GM18511 (cell line): Measurements from ENCODE around the gene TTC23.
"Not testable (repeated sequence)": the region's sequence is repeated elsewhere in the genome, so short reads cannot be mapped to it uniquely, and the experiment has no call there.

ENCODE experiments used
- ATAC-seq: cut with Tn5 transposase; IDR thresholded peaks from one replicate; pipeline ENCODE4 v1.9.1; 2021; ENCODE audit warnings: mild to moderate bottlenecking, moderate library complexity; ENCODE audit not compliant: unreplicated experiment

Gene TTC23

GRCh38 chr15:99250494-99250856, 1.1 kb upstream of the TTC23 start:
- ATAC-seq, result no peak

GRCh38 chr15:99250001-99250400, 620 bp upstream of the TTC23 start:
- ATAC-seq, result no peak

GRCh38 chr15:99248000-99248715, 1.2 kb downstream of the TTC23 start:
- no peak for ATAC-seq

- ATAC-seq, result no peak
These were observed 2.3 kb downstream of the TTC23 start for GRCh38 chr15:99247062-99247461.

DNA sequence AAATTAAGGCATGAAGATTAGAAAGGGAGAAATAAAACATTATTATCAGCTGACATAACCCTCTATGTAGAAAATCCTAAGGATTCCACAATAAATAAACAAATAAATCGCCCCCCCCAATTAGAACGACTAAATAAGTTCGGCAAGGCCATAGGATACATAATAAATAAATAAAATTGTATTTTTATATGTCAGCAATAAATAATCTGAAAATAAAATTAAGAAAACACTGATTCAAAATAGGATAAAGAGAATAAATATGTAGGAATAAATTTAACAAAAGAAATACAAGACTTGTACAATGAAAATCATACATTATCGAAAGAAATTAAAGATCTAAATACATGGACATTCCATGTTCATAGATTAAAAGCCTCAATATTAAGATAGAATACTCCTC, 5.1 kb downstream of the TTC23 start:
- no peak for ATAC-seq

GRCh38 chr15:99241752-99242151, 7.6 kb downstream of the TTC23 start:
- ATAC-seq, result no peak

DNA sequence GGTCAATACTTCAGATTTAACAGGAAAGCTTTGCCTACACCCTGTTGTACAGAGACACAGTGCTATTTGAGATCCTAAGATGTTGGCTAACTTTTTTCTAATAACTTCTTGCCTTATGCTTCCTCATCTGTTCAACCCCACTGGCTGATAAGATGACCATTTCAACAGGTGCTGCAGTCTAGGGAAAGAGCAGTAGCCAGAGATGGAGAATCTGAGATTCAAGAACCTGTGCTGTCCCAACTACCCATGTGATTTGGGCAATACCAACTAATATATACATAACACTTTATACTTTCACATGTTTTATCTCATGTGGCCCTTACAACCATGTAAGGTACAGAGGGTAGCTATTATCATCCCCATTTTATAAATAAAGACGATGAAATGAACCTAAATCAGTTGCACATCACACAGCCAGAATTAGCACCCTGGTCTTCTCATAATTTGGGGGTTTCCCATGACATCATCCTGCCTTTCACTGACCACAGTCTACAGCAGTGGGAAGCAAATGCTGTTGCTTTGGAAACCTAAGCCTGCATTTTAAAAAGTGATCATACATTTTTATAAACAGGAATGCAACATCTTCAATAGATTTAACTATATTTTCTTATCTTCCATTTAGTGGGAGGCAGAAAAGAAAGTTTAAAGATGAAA, 9.7 kb downstream of the TTC23 start:
- ATAC-seq, result peak; percentile 97

DNA sequence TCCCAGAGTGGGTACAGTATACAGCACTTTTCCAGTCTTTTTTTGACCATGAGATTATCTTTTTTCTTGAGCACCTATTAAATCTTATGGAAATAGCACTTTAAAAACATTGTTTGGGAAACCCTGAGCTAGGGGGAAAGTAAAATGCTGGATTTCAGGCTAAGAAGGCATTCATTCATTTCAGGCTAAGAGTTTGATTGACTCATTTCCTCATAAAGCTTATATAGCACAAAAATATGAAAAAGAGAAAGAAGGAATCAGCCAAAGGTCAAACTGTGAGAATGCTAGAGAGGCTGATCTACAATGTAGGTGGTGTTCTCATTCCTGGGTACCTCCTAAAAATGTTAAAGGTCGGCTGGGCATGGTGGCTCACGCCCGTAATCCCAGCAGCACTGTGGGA, 10.5 kb downstream of the TTC23 start:
- ATAC-seq, result no peak

DNA sequence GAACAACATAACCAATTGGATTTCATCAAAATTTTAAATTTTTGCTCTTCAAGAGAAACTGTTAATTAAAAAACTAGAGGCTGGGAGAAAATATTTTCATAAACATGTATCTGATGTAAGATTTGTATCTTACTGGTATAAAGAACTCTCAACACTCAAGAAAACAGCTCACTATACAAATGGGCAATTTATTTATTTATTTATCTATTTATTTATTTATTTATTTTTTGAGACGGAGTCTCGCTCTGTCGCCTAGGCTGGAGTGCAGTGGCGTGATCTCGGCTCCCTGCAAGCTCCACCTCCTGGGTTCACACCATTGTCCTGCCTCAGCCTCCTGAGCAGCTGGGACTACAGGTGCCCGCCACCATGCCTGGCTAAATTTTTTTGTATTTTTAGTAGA, 15.2 kb downstream of the TTC23 start:
- ATAC-seq, result not testable (repeated sequence)

DNA sequence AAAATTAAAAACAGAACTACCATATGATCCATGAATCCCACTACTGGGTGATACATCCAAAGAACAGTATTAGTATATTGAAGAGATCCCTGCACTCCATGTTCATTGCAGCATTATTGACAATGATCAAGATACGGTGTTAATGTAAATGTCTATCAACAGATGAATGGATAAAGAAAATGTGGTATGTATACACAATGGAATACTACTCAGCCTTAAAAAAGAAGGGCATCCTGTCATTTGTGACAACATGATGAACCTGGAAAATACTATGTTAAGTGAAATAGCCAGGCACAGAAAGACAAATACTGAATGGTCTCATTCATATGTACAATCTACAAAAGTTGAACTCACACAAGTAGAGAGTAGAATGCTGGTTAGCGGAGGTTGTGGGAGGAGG, 16.6 kb downstream of the TTC23 start:
- ATAC-seq, result no peak

DNA sequence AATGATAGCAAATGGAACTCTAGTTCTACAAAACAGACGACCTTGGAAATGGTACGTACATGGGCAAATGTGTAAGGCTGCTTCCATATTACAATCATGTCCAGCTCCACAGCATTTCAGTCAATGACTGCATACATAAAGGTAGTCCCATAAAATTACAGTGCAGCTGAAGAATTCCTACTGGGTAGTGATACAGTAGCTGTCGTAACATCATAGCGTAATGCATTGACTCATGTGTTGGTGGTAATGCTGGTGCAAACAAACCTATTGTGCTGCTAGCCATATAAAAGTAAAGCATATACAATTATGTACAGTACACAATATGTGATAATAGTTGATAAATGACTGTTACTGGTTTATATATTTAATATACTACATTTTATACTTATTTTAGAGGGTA, 18.5 kb downstream of the TTC23 start:
- ATAC-seq, result no peak

- ATAC-seq, result no peak
These were observed 21.1 kb downstream of the TTC23 start for GRCh38 chr15:99228120-99228770.

DNA sequence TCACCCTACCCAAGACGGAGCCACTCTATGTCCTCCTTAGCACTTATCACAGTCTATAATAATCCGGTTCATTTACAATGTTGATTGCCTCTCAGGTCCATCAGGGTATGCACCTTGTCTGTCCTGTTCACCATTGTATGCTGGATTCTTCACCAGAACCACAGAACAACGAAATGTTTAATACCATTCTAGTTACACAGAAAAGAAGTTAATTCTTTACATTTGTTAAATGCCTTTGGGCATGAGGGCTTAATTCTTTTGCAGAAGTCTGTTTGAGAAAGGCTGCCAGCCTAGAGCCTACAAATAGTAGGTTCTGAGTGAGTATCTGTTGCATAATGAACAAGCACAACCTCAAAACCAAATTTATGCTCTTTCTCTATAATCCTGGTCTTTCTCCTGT, 22.6 kb downstream of the TTC23 start:
- no peak for ATAC-seq

GRCh38 chr15:99224372-99225214, 24.8 kb downstream of the TTC23 start:
- ATAC-seq, result no peak

- ATAC-seq, result peak; percentile 85
These were observed 36.1 kb downstream of the TTC23 start for GRCh38 chr15:99213187-99213811.

GRCh38 chr15:99212406-99212805, 37.0 kb downstream of the TTC23 start:
- no peak for ATAC-seq

- ATAC-seq, result no peak
These were observed 37.5 kb downstream of the TTC23 start for GRCh38 chr15:99211926-99212325.

GRCh38 chr15:99210334-99210733, 39.0 kb downstream of the TTC23 start:
- no peak for ATAC-seq

DNA sequence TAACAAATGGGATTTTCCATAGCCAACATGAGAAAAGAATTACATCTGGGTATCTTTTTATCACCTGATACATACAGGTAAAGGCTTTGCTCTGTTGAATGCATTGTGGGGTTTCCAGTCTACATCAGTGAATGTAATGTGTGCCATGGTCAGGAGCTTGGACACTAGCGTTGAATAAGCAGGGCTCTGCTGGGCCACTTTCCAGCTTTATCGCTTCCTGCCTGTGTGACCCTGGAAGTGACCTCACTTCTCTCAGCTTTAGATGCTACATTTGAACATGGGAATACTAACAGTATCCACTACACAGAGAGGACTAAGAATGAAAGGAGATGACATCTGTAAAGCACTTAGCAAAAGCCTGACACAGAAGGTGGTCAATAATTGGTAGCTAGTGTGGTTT, 40.1 kb downstream of the TTC23 start:
- no peak for ATAC-seq

GRCh38 chr15:99207672-99208071, 41.7 kb downstream of the TTC23 start:
- ATAC-seq, result no peak

DNA sequence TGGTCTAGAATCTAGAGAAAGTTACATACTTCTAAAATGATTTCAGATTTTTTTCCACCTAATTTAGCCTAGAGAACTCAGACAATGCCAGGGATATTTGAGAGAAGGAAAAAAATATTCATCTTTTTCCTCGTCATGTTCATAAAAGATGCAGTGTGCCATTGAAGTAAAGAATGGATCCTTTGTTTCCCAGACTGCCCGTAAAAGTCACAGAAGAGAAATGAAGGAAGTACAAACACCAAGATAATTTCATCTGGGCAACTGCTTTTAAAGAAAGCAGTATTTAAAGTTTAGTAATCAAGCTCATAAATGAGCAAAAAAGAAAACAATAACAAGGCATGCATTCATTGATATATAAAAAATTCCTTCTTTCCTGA, 47.2 kb downstream of the TTC23 start:
- no peak for ATAC-seq
